Activated T-helper 17 cell treated with anti-CD3 and anti-CD28 coated beads, Interleukin-2, amount 50 U/mL, for 72 hours (primary cell): Measurements from ENCODE around the gene ENAH. TPM values are rescaled to one million over a fixed set of nuclear protein-coding genes. Genes with fewer than 3 reads are reported as not detected.
A peak's percentile ranks its signal among the peaks of the same experiment; 100 is the strongest.
"Not testable (repeated sequence)": the region's sequence is repeated elsewhere in the genome, so short reads cannot be mapped to it uniquely, and the experiment has no call there.

Experiments
- ATAC-seq: fragments of 150-1000 bp; cut with Tn5 transposase; replicated peaks from 2 replicates; pipeline ENCODE4 v1.10.0; 2021; ENCODE audit warnings: mild to moderate bottlenecking, moderate library complexity
- H3K27ac Mint-ChIP-seq: one replicate; pipeline ENCODE4 v1.8.0; 2022; ENCODE audit warnings: mixed read lengths
- H3K27me3 Mint-ChIP-seq: one replicate; pipeline ENCODE4 v1.8.0; 2022; ENCODE audit warnings: mixed read lengths
- H3K36me3 Mint-ChIP-seq: one replicate; pipeline ENCODE4 v1.8.0; 2022; ENCODE audit warnings: low read depth, mild to moderate bottlenecking, mixed read lengths
- H3K4me1 Mint-ChIP-seq: one replicate; pipeline ENCODE4 v1.8.0; 2022; ENCODE audit warnings: mixed read lengths
- H3K4me3 Mint-ChIP-seq: one replicate; pipeline ENCODE4 v1.8.0; 2022; ENCODE audit warnings: mild to moderate bottlenecking, mixed read lengths
- H3K9me3 Mint-ChIP-seq: one replicate; pipeline ENCODE4 v1.8.0; 2022; ENCODE audit warnings: mixed read lengths
- total RNA-seq, 2 donors: library from RNA; stranded (reverse); gene quantifications; one replicate each; pipeline ENCODE4 v1.2.3, GENCODE V29; 2022

The ENAH gene
- total RNA-seq, 2 donors from 2014 or later, result 0.08 TPM; not detected in 1

DNA sequence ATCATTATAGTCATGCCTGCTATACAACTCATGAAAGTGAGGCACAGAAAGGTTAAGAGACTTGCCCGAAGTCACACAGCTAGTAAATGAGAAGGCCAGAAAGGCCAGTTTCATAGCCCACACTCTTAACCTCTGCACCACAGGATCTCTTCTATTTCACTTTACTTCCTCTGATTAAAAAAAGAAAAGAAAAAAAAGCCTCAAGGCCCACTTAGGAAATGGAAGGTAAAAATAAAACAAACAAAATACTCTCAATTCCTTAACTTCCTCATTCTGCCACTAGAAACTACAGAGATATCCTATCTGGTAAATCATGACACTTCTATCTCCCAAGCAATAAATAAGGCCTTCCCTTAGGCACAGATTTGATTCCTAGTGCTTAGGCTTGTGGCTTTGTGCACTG, 7.6 kb upstream of the ENAH start:
- ATAC-seq, result no peak
- Mint-ChIP-seq H3K4me1 (no peaks in the 10 kb centered on the region), H3K27me3 (no peaks in the 10 kb centered on the region), H3K9me3 (no peaks in the 10 kb centered on the region), H3K27ac (no peak overlapping the region), H3K4me3 (no peak overlapping the region), H3K36me3 (no peaks in the 10 kb centered on the region)

GRCh38 chr1:225658041-225658440, 5.1 kb upstream of the ENAH start:
- peaks cover 3% of the 10 kb centered on the region for H3K27me3 Mint-ChIP-seq
- H3K4me3 Mint-ChIP-seq, result no peak overlapping the region
- H3K36me3 Mint-ChIP-seq, result no peaks in the 10 kb centered on the region
- no peaks in the 10 kb centered on the region for H3K9me3 Mint-ChIP-seq
- no peaks in the 10 kb centered on the region for H3K4me1 Mint-ChIP-seq
- no peak for ATAC-seq
- no peak overlapping the region for H3K27ac Mint-ChIP-seq

- no peaks in the 10 kb centered on the region for H3K4me1 Mint-ChIP-seq
- H3K27me3 Mint-ChIP-seq, result peaks cover 3% of the 10 kb centered on the region
- no peaks in the 10 kb centered on the region for H3K36me3 Mint-ChIP-seq
- no peaks in the 10 kb centered on the region for H3K9me3 Mint-ChIP-seq
- no peak overlapping the region for H3K4me3 Mint-ChIP-seq
- ATAC-seq, result no peak
- H3K27ac Mint-ChIP-seq, result no peak overlapping the region
These were observed 4.6 kb upstream of the ENAH start for GRCh38 chr1:225657462-225657989.

DNA sequence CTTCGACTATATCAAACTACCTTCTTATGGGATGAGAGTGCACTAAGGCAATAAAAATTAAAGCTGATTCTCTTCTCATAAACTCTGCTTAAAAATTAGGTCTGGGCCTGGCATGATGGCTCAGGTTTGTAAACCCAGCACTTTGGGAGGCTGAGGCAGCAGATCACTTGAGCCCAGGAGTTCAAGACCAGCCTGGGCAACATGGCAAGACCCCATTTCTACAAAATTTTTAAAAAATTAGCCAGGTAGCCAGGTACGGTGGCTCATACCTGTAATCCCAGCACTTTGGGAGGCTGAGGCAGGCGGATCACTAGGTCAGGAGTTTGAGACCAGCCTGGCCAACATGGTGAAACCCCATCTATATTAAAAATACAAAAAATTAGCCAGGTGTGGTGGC, 3.3 kb upstream of the ENAH start:
- H3K4me1 Mint-ChIP-seq, H3K4me3 Mint-ChIP-seq, H3K9me3 Mint-ChIP-seq, H3K27me3 Mint-ChIP-seq, H3K27ac Mint-ChIP-seq, H3K36me3 Mint-ChIP-seq, ATAC-seq: not testable (repeated sequence)

GRCh38 chr1:225655509-225656258, 2.8 kb upstream of the ENAH start:
- ATAC-seq, result no peak
- Mint-ChIP-seq H3K4me3 (no peak overlapping the region), H3K36me3 (peaks cover 5% of the 10 kb centered on the region), H3K27ac (no peak overlapping the region), H3K27me3 (peaks cover 15% of the 10 kb centered on the region), H3K9me3 (no peaks in the 10 kb centered on the region), H3K4me1 (peaks cover 7% of the 10 kb centered on the region)

DNA sequence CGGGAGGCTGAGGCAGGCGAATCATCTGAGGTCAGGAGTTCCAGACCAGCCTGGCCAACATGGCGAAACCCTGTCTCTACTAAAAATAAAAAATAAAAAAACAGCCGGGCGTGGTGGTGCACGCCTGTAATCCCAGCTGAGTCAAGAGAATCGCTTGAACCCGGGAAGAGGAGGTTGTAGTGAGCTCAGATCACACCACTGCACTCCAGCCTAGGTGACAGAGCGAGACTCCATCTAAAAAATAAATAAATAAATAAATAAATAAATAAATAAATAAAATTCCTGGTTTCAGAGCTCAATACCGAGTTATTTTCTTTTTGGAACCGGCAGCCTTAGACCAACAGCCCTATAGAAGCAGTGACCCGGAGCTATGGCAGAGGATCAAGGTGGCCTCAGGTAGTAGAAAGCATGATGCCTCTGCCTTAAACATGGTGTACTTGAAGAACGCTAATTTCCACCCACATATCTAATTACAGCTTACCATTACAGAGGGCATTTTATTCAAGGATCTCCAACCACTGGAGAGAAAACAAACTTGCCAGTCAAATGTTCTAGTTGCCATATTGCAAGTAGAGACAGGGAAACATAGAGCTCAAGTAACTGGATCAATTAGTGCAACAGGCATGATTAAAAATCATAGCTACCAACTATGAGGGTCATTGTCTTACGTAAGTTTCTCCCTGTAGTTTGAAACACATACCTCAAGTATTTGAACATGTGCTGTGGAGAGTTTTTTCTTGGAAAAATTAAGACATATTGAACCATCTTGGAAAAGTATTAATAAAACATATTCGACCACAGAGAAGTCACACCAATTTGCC, 2.0 kb upstream of the ENAH start:
- Mint-ChIP-seq H3K27me3 (peaks cover 19% of the 10 kb centered on the region), H3K4me1 (peaks cover 7% of the 10 kb centered on the region), H3K9me3 (no peaks in the 10 kb centered on the region), H3K4me3 (peak overlapping the region; percentile 71), H3K27ac (no peak overlapping the region), H3K36me3 (peaks cover 5% of the 10 kb centered on the region)
- no peak for ATAC-seq

- H3K4me1 Mint-ChIP-seq, result peaks cover 7% of the 10 kb centered on the region
- H3K27me3 Mint-ChIP-seq, result peaks cover 21% of the 10 kb centered on the region
- H3K9me3 Mint-ChIP-seq, result no peaks in the 10 kb centered on the region
- H3K36me3 Mint-ChIP-seq, result peaks cover 5% of the 10 kb centered on the region
- H3K27ac Mint-ChIP-seq, result no peak overlapping the region
- H3K4me3 Mint-ChIP-seq, result peak overlapping the region; percentile 71
- no peak for ATAC-seq
These were observed 1.3 kb upstream of the ENAH start for GRCh38 chr1:225654277-225654597.

GRCh38 chr1:225653463-225654276, 747 bp upstream of the ENAH start:
- no peak overlapping the region for H3K27ac Mint-ChIP-seq
- H3K36me3 Mint-ChIP-seq, result peaks cover 5% of the 10 kb centered on the region
- H3K9me3 Mint-ChIP-seq, result no peaks in the 10 kb centered on the region
- H3K4me3 Mint-ChIP-seq, result peak overlapping the region; percentile 71
- ATAC-seq, result peak; percentile 55
- H3K27me3 Mint-ChIP-seq, result peaks cover 21% of the 10 kb centered on the region
- peaks cover 7% of the 10 kb centered on the region for H3K4me1 Mint-ChIP-seq

GRCh38 chr1:225651872-225652728, 823 bp downstream of the ENAH start:
- peaks cover 7% of the 10 kb centered on the region for H3K4me1 Mint-ChIP-seq
- H3K9me3 Mint-ChIP-seq, result no peaks in the 10 kb centered on the region
- no peak for ATAC-seq
- peaks cover 21% of the 10 kb centered on the region for H3K27me3 Mint-ChIP-seq
- H3K36me3 Mint-ChIP-seq, result peaks cover 5% of the 10 kb centered on the region
- peak overlapping the region; percentile 75 for H3K4me3 Mint-ChIP-seq
- no peak overlapping the region for H3K27ac Mint-ChIP-seq

- peaks cover 5% of the 10 kb centered on the region for H3K36me3 Mint-ChIP-seq
- H3K4me3 Mint-ChIP-seq, result peak overlapping the region; percentile 75
- H3K9me3 Mint-ChIP-seq, result no peaks in the 10 kb centered on the region
- no peak overlapping the region for H3K27ac Mint-ChIP-seq
- peaks cover 21% of the 10 kb centered on the region for H3K27me3 Mint-ChIP-seq
- peaks cover 7% of the 10 kb centered on the region for H3K4me1 Mint-ChIP-seq
- ATAC-seq, result no peak
These were observed 1.5 kb downstream of the ENAH start for GRCh38 chr1:225651376-225651871.

DNA sequence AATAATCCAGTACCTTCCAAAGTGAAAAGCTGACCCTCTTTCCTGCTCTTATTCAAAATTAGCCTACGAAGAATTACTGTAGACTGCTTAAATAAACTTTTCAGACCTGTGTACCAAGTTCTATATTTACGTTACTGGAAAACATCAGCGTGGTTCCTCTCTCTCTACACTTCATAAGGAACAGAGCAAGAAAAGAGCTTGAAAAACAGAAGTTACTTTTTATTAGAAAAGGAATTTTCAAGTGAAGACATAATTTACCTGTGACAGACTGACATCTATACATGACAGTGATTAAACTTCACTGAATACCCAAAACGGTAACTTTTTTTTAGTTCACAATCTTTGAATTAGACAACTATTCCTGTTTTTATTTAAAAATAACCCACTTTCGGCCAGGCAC, 2.7 kb downstream of the ENAH start:
- Mint-ChIP-seq H3K4me1 (peaks cover 7% of the 10 kb centered on the region), H3K36me3 (peaks cover 5% of the 10 kb centered on the region), H3K4me3 (no peak overlapping the region), H3K27ac (no peak overlapping the region), H3K27me3 (peaks cover 24% of the 10 kb centered on the region), H3K9me3 (no peaks in the 10 kb centered on the region)
- no peak for ATAC-seq

DNA sequence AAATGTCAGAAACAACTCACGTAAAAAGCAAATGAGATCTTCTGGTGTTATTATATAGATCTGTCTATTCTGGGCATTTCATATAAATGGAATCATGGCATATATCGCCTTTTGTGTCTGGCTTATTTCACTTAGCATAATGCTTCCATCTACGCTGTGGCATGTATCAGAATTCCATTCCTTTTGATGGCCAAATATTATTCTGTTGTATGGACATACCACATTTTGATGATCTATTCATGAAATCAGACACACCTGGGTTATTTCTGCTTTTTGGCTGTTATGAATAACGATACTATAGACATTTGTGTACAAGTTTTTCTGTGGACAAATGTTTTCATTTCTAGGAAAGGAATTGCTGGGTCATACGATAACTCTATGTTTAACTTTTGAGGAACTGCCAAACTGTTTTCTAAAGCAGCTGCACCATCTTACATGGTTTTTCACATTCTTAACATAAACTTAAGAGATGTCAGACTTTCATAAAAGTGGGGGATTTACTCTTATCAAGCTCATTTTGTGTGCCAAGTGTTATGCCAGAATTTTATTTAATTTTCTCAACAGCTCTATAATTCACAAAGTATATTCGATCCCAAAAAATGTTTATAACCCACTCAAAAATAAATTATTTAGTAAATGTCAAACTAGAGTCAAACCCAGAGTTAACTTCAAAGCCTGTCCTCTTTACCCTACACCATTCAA, 7.6 kb downstream of the ENAH start:
- no peak overlapping the region for H3K27ac Mint-ChIP-seq
- H3K27me3 Mint-ChIP-seq, result peaks cover 20% of the 10 kb centered on the region
- no peaks in the 10 kb centered on the region for H3K9me3 Mint-ChIP-seq
- no peaks in the 10 kb centered on the region for H3K4me1 Mint-ChIP-seq
- H3K36me3 Mint-ChIP-seq, result no peaks in the 10 kb centered on the region
- no peak for ATAC-seq
- H3K4me3 Mint-ChIP-seq, result no peak overlapping the region

DNA sequence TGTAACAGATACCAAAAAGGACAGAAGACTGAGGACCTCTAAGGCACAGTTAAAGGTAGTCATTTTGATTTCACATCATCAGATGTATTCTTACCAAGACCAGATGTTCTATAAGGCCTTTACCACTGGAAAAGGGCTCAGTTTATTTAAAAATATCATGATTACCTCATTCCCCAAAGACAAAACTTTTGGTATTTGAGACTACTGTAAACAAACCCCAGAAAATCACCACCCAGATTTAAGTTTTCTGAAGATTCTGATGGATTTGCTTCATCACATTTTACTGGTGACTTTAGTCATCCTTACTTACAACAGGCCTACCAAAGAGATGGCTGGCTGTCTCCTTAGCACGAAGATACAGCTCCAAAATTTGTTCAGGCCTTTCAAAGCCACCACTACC, 8.3 kb downstream of the ENAH start:
- Mint-ChIP-seq H3K27ac (no peak overlapping the region), H3K9me3 (no peaks in the 10 kb centered on the region), H3K36me3 (no peaks in the 10 kb centered on the region), H3K4me1 (no peaks in the 10 kb centered on the region), H3K4me3 (no peak overlapping the region), H3K27me3 (peaks cover 14% of the 10 kb centered on the region)
- ATAC-seq, result no peak
